HG02571 (cell line): Measurements from ENCODE around the gene KIAA1755.
"Not testable (repeated sequence)": the region's sequence is repeated elsewhere in the genome, so short reads cannot be mapped to it uniquely, and the experiment has no call there.

Experiments
- ATAC-seq: cut with Tn5 transposase; IDR thresholded peaks from one replicate; pipeline ENCODE4 v1.9.1; 2021; ENCODE audit warnings: mild to moderate bottlenecking, moderate library complexity; ENCODE audit not compliant: unreplicated experiment

Gene KIAA1755

DNA sequence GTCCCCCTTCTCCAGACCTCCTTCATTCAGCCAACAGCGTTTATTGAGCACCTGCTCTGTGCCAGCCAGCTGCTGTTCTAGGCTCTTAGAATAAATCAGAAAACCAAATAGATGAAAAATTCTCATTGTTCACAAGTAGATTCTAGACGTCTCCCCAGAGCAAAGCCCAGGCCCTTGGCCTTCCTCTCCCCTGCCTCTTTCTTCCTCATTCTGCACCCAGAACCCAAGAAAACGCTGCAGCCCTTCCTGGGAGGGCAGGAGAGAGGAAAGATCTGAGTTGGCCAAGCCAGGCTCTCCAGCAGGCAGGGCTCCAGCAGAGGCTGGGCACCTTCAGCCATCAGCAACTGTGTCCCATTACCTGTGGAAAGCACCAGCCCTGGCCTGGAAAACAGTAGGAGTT, 31.4 kb upstream of the KIAA1755 start:
- no peak for ATAC-seq

DNA sequence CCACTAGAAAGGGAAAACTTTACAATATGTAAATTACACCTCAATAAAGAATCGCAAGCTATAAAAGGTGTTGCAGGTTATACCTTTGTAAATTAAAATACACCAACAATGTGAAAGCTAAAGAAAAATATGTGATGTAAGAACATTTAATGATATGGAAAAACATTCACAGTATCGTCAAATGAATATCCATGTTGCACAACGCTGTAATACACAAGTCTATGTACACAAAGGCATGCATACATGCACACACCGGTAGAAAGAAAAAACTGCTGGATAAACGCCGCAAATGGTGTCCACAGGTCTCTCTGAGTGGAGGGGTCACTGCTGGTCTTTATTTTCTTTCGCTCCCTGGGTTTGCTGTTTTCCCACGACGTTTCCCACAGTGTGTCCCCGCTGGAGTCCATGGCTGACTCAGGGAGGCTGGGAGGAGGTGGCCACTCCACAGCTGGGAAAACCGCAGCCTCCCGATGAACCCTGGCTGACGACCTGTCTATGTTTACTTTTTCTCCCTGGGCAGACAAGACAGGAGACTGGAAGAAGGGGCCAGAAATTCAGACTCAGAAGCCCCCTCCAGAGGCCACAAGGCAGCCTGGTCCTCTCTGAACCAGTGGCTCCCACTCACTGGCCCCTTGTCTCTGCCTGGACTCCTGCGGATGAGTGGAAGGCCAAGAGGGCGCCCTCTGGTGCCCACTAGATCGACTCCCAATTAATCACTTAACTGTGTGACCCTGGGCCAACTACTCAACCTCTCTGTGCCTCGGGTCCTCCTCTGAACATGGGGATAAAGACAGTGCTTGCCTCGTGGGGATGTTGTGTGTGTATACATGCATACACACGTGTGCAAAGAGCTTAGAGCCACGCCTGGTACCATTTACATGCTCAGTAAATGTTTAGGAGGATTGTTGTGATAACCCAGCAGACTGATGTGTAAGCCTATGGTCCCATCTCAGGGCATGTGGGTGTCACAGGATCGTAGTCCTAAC, 30.6 kb upstream of the KIAA1755 start:
- no peak for ATAC-seq

DNA sequence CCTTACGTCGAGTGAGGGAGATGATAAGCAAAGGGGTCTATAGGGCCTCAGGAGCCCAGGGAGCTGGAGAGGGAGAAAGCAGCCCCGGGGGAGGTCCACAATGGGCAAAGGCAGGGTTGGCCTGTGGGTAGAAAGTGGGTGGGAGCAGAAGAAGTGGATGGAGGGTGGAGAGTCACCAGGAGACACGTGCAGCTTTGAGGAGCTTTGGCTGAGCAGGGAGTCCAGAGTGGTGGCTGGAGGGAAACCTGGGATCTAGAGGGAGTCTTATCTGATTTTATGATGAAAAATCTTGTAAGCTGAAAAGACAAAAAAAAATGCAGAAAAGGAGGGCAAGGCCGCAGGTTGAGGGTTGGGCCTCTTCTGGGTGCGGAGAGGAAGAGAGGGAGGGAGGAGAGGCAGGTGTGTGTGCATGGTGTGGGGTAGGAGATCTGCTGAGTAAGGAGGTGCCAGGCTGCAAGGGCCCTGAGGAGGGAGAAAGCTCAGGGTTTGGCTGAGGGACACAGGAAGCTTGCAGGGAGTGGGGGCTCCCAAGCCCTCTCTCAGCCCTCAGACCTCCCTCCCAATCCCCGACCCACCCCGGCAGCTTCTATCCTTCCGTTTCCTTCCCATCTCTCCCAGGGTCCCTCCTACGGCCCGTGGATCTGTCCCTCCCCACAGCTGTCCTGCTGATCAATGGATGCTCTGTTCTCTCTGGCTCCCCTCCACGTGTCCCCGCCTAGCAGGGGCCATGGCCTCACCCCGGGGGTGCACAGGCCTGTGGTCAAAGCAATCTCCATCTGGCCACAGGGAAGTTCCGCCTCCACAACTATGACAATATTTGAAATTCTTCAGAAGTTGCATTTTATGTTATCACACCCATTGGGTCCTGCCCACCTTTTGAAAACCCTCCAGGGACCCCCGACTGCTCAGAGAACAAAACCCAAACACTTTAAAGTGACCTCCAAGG, 26.3 kb upstream of the KIAA1755 start:
- no peak for ATAC-seq

DNA sequence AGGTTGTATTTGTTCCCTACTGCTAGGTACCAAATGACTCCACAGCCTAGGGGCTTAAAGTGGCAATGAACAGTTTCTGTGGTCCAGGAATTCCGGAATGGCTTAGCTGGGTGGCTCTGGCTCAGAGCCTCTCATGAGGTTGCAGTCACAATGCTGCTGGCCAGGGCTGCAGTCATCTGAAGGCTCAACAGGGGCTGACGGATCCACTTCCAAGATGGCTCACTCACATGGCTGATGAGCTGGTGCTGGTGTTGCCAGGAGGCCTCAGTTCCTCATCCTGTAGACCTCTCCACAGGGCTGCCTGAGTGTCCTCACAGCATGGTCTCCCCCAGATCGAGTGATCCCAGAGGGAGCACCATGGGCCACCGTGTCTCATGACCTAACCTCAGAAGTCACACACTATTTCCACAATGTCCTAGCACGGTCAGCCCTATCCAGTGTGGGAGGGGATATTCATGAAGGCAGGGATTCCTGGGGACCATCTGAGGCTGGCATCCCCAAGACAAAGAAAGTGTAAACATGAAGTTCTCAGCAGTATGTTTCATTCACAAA, 24.4 kb upstream of the KIAA1755 start:
- no peak for ATAC-seq

DNA sequence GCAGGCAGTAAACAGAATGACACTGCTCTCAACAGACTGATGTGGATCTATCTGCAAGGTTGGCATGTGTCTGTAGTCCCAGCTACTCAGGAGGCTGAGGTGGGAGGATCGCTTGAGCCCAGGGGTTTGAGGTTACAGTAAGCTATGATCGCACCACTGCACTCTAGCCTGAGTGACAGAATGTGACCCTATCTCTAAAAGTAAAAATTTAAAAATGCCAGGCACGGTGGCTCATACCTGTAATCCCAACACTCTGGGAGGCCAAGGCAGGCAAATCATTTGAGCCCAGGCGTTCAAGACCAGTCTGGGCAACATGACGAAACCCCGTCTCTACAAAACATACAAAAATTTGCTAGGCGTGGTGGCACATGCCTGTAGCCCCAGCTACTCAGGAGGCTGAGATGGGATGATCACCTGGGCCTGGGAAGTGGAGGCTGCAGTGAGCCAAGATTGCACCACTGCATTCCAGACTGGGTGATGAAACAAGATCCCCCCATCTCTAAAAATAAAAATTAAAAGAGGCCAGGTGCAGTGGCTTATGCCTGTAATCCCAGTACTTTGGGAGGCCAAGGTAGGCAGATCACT, 23.6 kb upstream of the KIAA1755 start:
- not testable (repeated sequence) for ATAC-seq

DNA sequence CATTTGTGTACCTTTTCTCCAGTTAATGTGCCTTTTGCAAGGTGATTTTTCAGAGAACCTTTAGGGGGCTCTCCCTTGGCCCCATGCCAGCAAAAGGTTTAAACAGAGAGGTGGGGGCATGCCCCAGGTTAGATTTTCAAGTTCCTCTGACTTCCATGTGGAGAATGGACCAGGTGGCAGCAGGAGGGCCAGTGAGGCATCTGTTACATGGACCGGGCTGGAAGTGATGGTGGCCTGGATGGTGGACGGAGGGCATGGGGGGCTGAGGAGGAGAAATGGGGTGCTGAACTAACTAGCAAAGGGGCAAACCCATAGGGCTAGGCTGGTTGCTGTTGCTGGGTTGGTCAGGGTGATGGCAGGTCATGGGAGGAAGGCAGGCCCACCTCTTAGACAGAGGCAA, 22.7 kb upstream of the KIAA1755 start:
- ATAC-seq, result no peak

DNA sequence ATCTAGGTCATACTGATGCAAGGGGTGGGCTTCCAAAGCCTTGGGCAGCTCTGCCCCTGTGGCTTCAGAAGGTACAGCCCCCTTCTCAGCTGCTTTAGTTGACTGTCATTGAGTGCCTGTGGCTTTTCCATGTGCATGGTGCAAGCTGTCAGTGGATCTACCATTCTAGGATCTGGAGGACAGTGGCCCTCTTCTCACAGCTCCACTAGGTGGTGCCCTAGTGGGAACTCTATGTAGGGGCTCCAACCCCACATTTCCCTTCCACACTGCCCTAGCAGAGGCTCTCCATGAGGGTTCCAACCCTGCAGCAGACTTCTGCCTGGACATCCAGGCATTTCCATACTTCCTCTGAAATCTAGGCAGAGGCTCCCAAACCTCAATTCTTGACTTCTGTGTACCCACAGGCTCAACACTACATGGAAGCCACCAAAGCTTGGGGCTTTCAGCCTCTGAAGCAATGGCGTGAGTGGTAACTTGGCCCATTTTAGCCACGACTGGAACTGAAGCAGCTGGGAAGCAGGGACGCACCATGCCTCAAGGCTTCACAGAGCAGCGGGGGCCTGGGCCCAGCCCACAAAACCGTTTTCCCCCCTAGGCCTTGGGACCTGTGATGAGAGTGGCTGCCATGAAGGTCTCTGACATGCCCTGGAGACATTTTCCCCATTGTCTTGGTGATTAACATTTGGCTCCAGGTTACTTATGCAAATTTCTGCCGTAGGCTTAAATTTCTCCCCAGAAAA, 20.8 kb upstream of the KIAA1755 start:
- ATAC-seq, result not testable (repeated sequence)

DNA sequence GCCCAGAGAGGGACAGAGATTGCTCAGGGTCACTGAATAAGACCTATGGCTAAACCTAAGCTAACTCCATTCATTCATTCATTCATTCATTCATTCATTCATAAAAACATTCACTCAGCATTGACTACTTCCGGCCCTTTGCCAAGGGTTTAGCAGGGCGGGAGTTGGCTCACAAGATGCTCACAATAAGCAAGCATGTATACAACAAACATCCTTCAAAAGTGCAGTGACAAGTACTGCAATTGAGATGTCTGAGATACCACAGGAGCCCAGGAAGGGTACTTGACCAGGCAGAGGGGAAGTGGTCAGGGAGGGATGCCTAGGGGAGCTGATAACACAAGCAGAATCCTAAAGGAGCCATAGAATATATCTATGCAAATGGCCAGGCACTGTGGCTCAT, 18.2 kb upstream of the KIAA1755 start:
- ATAC-seq, result no peak

DNA sequence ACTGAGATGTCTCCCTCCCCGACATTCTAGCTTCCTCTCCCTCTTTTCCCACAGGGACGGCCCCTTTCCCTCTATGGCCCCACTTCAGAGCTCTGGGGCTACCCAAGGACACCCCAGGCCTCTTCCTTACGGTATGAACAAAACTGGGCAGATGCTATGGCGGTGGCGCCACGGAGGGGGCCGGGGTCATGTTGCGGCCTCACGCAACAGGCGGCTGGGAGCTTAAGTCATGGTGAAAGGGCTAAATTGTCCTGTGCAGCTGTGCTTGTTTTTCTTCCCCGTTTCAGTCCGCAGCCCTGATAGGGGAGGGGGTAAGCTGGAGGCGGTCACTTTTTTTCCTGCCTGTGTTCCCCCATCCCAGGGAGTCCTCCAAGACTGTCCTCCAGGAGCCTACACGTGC, 17.6 kb upstream of the KIAA1755 start:
- ATAC-seq, result no peak

DNA sequence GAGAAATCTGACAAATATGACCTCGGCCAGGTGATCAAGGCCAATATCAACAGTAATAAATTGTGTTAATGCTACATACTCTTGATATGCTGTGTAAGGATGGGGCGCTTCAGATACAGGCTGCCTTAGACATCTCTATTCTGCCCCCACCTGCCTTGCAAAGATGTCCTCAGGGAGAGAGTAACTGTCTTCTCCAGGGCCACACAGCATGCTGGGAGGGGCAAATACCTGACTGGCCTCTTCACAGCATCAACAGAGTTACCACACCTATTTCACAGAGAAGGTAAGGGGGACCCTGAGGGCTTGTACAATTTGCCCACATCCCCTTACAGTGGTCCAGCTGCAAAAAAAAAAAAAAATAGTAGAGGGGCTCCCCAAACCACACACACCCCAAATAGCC, 17.2 kb upstream of the KIAA1755 start:
- ATAC-seq, result no peak

DNA sequence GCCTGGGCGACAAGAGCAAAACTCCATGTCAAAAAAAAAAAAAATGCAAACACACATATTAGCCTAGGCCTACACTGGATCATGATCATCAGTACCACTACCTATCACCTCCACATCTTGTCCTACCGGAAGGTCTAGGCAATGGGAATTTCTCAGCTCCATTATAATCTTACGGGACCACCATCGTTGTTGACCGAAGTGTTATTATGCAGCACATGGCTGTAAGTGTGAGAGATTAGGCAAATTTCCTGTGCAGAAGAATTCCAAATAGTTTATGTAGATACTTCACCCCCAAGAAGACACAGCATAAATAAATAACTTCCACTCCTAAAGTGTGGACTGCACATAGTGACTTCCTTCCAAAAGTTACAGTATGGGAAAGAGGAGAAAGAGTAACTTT, 16.8 kb upstream of the KIAA1755 start:
- no peak for ATAC-seq

DNA sequence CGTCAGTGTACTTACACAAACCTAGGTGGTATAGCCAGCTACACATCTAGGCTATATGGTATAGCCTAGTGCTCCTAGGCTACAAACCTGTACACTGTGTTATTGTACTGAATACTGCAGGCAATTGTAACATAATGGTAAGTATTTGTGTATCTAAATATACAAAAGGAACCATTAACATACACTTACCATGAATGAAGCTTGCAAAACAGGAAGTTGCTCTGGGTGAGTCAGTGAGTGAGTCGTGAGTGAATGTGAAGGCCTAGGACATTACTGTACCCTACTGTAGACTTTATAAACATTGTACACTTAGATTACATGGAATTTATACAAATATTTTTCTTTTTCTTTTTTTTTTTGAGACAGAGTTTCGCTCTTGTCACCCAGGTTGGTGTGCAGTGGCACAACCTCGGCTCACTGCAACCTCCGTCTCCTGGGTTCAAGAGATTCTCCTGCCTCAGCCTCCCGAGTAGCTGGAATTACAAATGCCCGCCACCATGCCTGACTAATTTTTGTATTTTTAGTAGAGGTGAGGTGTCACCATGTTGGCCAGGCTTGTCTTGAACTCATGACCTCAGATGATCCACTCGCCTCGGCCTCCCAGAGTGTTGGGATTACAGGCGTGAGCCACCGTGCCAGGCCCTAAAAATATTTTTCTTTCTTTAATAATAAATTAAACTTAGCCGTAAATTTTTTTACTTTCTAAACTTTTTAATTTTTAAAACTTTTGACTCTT, 15.4 kb upstream of the KIAA1755 start:
- no peak for ATAC-seq

DNA sequence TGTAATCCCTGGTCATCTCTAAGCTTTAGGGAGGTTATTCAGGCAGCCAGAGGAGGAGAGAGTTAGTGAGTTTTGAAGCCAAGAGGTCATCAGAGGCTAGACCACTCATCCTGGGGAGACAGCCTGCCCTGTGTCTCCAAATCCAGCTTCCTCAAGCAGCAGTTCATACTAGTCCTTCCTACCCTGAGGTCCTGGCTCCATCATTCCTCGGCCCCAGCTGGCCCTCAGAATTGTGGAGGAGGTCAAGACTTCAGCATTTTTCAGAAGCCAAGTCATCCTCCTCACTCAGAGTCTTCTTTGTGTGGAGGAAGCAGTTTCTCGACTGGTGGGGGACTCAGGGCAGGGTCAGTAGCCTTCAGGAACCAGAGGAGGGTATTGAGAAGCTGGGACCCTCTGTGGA, 12.4 kb upstream of the KIAA1755 start:
- no peak for ATAC-seq

DNA sequence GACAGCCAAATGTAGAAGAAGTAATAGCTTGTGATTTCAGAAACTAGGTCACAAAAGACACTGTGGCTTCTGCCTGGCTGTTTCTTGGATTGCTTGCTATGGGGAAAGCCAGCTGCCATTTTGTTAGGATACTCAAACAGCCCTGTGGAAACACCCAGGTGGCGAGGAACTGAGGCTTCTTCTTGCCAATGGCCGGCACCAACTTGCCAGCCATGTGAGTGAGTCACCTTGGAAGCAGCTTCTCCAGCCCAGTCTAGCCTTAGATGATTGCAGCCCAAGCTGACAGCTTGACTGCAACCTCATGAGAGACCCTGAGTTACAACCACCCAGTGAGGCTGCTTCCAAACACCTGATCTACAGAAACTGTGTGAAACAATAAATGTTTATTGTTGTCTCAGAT, 11.9 kb upstream of the KIAA1755 start:
- no peak for ATAC-seq

DNA sequence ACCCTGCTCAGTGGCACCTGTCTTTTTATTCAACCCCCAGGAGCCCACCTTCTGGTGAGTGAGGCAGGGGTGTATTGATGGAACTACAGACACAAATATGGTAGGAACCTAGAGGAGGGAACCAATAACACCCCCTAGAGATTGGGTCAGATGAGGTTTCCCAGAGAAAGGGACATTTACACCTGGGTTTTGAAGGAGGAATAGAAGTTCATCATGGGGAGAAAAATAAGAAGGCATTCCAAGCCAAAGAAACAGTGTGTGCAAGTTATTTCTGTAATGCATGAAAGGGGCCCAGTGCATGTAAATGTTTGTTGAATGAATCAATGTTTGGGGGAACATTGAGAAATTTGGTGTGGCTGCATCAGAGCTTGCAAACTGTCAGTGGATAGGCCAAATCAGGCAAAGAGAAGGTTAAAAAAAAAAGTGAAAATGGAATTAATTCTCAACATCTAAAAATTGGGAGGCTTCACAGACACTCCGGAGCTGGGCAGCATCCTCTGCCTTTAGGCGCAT, 11.1 kb upstream of the KIAA1755 start:
- ATAC-seq, result no peak

DNA sequence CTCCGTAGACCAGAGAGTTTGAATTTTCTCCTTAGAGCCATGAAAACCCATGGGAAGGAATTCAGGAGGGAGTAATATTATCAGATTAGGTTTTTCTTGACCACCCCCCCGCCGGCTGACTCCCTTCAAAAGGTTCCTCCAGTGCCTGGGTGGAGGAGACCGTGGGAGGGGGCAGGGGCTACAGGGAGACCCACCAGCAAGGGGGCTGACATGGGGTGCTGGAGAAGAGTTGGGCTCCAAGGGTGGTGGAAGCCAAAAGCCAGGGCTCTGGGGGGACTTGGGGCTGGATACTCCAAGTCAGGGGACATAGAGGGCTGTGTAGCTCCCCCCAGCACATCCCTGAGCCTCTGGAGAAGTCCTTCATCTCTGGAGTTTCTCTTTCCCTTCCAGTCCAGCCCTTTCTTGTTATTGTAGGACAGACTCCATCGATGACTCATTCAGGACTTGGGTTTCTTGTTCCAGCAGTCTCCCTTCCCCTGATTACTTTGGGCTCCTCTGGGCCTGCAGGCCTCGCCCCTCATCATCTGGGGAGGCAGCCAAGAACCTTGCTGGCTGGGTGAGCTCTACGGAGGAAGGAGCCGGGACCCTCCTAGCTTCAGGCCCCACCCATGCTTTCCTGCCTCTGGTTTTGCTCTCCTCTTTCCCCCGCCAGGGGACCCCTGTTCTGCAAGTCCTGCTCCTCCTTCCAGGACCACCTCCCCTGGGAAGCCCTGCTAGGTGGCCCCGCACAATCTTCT, 10.5 kb upstream of the KIAA1755 start:
- no peak for ATAC-seq

DNA sequence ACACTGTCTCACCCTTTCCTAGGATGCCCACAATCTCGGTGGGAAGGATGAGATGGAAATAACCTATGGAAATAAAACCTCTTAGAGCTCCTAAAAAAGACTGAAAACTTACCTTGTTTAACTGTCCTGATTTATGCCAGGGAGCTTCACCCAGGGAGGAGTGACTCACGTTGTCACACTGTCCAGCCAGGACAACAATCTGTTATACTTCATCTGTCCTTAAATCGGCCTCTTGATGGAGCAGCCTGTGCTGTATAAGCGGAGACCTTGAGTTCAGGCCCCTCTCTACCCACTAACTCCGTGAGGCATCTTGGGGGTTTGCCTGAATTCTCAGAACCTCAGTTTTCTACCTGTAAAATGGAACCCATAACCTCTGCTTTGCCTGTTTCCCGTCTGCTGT, 9.2 kb upstream of the KIAA1755 start:
- ATAC-seq, result no peak

DNA sequence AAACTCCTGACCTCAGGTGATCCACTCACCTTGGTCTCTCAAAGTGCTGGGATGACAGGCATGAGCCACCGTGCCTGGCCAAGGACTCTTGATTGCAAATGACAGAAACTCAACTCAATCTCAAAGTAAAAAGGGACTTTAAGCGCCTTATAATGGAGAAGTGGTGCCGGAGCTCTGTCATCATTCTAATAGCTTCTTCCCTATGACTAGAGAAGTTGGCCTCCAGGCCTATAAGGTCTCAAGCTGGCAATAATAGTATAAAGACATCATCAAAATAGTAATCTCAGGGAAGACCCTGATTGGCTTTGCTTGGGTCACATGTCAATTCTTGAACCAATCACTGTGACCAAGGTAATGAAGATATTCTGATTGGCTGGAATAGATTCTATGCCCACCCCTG, 8.5 kb upstream of the KIAA1755 start:
- ATAC-seq, result no peak
